GOT3 (cell line): ENCODE data around the gene SIPA1L3.
"Not testable (repeated sequence)": the region's sequence is repeated elsewhere in the genome, so short reads cannot be mapped to it uniquely, and the experiment has no call there.

Experiments
- DNase-seq: peaks from one replicate; lab custom pipeline; 2025; ENCODE audit warnings: mixed read lengths; lab: John Stamatoyannopoulos, UW

Gene SIPA1L3

GRCh38 chr19:38043649-38044144 lies 136.7 kb downstream of the SIPA1L3 start:
- no peak for DNase-seq

GRCh38 chr19:38044267-38045111 lies 137.5 kb downstream of the SIPA1L3 start:
- no peak for DNase-seq

- DNase-seq, result no peak
Measured at GRCh38 chr19:38045554-38046253, 138.7 kb downstream of the SIPA1L3 start.

DNA sequence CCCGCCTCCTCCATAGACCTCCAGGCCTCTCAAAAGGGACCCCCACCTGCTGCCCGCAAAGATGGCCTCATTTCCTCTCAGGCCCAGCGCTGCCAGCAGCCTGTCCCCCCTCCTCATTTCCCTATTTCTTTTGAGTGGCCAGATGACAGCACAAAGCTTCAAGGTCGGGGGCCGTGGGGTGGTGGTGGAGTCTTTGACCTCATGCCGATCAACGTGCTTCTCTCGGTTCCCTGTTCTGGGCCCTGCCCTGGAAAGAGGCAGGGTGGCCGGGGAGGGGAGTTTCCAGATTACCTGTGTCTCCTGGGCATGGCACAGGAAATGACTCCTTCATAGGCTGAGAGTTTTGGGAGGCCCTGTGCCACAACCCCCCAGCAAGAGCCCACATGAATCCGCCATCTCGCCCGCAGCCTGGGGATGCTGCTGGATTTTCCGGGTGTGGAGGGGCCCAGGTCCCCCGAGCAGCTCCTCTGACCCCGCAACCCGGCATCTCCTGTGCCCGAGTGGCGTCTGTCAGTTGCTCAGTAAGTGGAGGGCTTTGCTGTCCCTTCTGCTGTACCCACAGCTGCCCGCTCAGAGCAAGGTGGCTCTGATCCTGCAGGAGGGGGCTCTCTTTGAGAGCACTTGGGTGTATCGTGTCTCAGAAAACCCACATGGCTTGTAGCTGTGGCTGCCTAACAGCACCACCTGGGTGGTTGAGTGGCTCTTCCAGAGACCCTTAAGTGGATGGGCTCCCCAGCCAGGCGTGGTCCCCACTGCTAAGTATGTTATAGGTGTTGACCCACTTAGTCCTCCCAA lies 139.4 kb downstream of the SIPA1L3 start:
- DNase-seq, result no peak

- DNase-seq, result no peak
Measured at GRCh38 chr19:38047049-38047438, 140.0 kb downstream of the SIPA1L3 start.

GRCh38 chr19:38047641-38048040 lies 140.6 kb downstream of the SIPA1L3 start:
- no peak for DNase-seq

GRCh38 chr19:38049105-38049649 lies 142.2 kb downstream of the SIPA1L3 start:
- no peak for DNase-seq

DNA sequence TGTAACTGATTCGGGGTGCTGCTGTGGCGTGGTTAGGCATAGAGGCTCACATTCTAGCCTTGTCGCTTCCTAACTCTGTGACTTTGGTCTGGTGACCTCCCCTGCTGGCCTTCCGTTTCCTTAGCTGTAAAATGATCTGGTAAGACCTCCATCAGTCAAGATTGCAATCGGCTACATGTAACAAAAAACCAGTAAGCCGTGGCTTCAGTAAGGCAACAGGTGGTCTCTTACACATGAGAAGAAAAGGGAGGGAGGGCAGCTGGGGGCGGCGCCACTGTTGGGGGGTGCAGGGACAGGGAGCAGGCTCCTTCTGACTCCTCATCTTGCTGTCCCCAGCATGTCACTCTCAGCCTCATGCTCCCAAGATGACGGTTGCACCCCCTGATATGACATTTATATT lies 148.0 kb downstream of the SIPA1L3 start:
- DNase-seq, result no peak

GRCh38 chr19:38055655-38056521 lies 148.9 kb downstream of the SIPA1L3 start:
- DNase-seq, result no peak

- no peak for DNase-seq
Measured at GRCh38 chr19:38056646-38057045, 149.6 kb downstream of the SIPA1L3 start.

DNA sequence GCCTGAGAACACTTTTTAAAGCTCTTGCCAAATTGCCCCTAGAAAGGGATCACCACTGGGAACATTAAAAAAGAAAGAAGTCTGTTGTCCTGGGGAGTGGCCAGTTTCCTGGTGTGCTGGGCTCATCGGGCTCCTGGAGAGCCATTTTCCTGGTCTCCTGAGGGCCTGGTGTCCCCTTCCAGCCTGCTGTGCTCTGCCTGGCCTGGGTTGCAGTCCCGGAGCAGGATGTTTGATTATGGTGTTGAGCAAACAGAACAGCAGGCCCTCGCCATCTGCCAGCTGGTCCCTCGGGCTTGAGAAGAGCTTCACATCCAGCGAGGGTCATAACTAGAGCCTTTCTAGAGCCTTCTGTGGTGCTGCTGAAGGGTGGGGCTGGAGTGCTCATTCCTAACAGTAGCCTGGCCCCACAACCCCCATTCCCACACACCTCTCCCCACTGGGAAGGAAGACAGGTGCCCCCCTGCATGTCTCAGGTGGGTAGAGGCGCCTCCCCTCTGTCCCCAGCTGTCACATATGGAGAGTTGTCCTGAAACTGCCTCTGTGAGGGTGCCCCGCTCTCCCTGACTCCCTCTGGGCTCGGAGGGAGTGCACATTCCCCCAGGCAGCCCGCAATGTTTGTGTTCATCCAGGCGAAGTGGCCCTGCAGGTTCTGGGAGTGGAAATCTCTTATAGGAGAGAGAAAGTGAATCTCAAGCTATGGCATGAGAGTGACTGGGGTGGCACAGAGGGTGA lies 151.1 kb downstream of the SIPA1L3 start:
- DNase-seq, result no peak

- no peak for DNase-seq
Measured at GRCh38 chr19:38059897-38060296, 152.9 kb downstream of the SIPA1L3 start.

DNA sequence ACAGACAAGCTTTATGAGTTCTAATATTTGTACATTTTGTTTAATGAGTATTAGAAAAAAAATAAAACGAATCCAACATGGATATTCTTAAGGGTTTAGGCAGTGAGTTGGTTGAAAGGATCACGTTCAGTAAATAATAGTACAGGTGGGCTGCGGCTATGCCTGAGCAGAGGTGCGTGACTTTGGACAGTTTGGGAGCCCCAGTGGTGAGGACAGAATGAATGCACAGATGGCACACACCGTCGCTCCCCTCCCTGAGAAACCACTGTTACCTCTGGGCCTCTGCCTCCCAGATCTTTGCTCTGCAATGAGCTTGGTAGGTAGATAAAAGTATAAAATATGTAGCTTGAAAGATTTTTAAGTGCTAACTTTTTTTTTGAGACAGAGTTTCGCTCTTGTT lies 153.3 kb downstream of the SIPA1L3 start:
- no peak for DNase-seq

DNA sequence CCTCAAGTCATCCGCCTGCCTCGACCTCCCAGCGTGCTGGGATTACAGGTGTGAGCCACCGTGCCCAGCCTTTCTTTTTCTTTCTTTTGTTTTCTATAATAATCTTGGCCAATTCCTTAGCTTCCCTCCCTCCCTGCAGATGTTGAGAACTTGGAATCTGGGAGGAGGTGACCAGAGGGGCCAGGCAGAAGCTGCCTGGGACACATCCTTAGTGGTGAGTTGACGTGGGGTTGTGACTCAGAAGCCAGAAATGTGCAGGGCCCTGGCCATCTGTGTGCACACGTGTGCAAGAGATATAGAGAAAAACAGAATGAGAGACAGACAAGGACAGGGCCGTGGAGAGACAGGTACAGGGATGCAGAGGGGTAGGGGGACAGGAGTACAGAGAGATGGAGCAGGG lies 154.3 kb downstream of the SIPA1L3 start:
- DNase-seq, result no peak

DNA sequence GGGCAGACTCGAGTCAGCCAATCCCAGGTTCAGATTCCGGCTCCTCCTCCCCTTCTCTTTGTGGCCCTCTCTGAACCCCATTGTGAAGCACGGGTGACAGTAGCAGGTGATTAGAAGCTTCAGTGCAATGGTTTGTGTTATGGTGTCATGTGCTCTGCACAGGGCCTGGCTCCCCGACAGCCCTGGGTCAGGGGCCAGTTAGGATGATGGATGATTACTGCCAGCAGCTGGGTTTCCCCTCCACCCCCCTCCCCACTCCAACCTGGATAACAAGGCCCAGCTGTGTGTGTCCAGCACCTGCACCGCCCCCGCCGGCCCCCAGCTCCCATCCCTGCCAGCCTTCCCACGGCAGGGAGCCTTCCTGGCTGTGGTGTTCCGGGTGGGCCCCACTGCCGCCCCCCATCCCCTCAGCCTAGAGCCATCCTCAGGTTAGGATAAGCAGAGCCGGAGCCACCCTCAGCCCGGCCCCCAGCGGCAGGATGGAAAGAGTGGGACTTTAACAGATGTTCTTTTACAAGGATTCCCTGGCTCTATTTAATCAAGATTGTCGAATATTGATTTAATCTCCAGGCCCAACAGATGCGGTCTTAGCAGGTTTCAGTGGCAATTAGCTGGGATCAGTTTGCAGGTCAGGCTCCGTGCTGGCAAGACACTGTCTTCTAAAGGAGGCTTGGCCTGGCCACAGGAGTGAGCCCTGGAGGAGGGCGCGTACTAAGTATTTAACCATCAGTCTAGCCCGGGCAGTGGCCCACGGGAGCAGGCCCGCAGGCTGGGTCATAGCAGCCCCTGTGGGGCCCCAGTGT lies 156.2 kb downstream of the SIPA1L3 start:
- no peak for DNase-seq

GRCh38 chr19:38063928-38064327 lies 156.9 kb downstream of the SIPA1L3 start:
- DNase-seq, result no peak

DNA sequence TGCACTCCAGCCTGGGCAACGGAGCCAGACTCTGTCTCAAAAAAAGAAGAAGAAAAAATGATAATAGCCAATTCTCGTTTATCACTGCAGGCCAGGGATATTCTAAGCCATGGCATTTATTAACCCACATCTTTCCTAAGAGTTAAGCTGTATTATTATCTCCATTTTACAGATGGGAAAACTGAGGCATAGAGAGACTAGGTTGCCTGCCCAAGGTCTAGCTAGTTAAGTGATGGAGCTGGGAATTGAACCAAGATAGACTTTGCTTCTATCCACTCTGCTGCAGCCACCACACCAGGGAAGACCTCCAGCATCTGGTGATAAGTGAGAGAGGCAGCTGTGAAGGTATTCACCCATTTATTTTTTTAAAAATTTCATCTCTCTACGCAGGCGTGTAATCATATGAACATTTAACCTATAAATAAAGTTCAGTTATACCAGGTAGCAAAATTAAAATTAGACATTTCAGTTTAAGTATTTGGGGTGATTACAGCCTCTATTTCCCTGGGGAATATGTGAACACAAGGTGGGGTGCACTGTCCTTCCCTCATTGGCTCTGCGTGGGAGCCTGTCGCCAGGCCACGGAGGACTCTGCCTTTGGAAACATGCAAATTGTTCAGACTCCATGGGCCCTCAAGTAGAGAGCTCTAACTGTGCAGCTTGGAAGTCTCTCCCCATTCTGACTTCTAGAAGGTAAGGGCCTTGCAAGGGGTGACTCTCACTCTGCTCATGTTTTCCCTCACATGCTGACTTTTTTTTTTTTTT lies 157.8 kb downstream of the SIPA1L3 start:
- DNase-seq, result no peak

DNA sequence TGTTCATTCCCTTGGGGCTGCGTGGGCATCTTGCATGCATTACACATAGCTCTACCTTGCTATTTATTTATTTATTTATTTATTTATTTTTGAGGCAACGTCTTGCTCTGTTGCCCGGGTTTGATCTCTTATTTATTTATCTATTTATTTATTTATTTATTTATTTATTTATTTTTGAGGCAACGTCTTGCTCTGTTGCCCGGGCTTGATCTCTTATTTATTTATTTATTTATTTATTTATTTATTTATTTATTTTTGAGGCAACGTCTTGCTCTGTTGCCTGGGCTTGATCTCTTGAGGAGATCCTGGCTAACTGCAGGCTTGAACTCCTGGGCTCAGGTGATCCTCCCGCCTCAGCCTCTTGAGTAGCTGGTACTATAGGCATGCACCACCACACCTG lies 158.8 kb downstream of the SIPA1L3 start:
- not testable (repeated sequence) for DNase-seq

DNA sequence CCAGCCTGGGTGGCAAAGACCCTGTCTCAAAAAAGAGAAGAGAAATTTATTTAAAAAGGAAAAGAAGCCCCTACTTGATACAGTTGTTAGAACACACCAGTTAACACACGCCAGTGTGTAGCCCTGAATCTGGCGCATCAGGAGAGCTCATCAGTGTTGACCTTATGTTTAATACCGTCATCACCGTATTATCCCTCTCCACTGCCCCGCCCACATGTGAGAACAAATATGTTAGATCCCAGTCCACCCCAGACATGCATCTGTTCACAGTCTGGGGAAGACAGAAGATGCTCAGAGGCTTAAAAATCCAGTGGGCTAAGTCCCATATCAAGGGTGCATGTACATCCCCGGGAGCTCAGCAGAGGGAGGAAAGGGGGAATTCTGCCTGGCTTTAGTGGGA lies 161.8 kb downstream of the SIPA1L3 start:
- no peak for DNase-seq
